ENCODE data around the gene RITA1. TPM values are rescaled to one million over a fixed set of nuclear protein-coding genes. Genes with fewer than 3 reads are reported as not detected.
A peak's percentile ranks its signal among the peaks of the same experiment; 100 is the strongest.

RITA1 gene
- total RNA-seq, 2 donors from 2014 or later, result 12.2 to 26.9 TPM

DNA sequence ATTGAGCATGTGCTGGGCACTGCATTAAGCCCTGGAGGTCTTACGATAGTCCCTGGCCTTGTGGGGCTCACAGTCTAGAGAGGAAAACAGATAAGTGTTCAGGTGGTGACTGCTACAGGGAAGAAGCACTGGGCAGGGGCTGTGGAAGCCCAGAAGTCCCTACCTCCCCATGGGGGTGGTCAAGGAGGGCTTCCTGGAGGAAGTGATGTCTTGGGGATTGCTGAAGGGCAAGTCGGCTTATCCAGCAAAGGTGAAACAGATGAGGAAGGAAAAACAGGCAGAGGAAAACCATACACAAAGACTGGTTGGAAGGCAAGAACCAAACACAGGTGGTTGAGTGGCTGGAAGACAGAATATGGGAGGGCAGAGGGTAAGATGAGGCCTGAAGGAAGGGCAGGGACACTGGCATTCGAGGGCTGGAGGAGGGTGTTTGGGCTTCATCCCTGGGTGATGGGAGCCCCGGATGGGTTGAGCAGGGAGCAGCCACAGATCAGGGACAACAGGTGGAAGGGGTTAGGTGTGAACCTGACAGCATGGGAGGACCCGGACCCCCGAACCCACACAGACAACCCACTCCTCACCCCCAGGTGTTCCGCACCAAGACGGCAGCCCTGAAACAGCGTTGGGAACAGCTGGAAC, 33.2 kb upstream of the RITA1 start:
- ATAC-seq (ENCODE audit: insufficient number of reproducible peaks, low FRiP score, low read depth), result no peak
- no peaks in the 10 kb centered on the region for H3K27me3 ChIP-seq (replicated peaks; ENCODE audit: insufficient read depth)
- H3K27ac ChIP-seq, result no peak overlapping the region
- H3K36me3 ChIP-seq, result no peaks in the 10 kb centered on the region
- H3K4me1 ChIP-seq (ENCODE audit: control insufficient read depth in 1 of 2, low read depth in 2 of 2), result peaks cover 9 to 28% of the 10 kb centered on the region in 2 donors
- TF ChIP-seq CTCF (IDR thresholded peaks at IDR 0.05), result no peak
- no peaks in the 10 kb centered on the region for H3K9me3 ChIP-seq
- H3K4me3 ChIP-seq, result peak overlapping the region; percentile 72
- DNase-seq (ENCODE audit: low spot score), result no peak

GRCh38 chr12:113152835-113153814, 32.4 kb upstream of the RITA1 start:
- Histone ChIP-seq H3K9me3 (no peaks in the 10 kb centered on the region), H3K27ac (no peak overlapping the region), H3K4me3 (peak overlapping the region; percentile 72), H3K36me3 (peaks cover 4% of the 10 kb centered on the region), H3K4me1 (ENCODE audit: control insufficient read depth in 1 of 2, low read depth in 2 of 2) (peaks cover 9 to 28% of the 10 kb centered on the region in 2 donors), H3K27me3 (replicated peaks; ENCODE audit: insufficient read depth) (no peaks in the 10 kb centered on the region)
- peak; percentile 15 for TF ChIP-seq CTCF (IDR thresholded peaks at IDR 0.05)
- ATAC-seq (ENCODE audit: insufficient number of reproducible peaks, low FRiP score, low read depth), result no peak
- no peak for DNase-seq (ENCODE audit: low spot score)

DNA sequence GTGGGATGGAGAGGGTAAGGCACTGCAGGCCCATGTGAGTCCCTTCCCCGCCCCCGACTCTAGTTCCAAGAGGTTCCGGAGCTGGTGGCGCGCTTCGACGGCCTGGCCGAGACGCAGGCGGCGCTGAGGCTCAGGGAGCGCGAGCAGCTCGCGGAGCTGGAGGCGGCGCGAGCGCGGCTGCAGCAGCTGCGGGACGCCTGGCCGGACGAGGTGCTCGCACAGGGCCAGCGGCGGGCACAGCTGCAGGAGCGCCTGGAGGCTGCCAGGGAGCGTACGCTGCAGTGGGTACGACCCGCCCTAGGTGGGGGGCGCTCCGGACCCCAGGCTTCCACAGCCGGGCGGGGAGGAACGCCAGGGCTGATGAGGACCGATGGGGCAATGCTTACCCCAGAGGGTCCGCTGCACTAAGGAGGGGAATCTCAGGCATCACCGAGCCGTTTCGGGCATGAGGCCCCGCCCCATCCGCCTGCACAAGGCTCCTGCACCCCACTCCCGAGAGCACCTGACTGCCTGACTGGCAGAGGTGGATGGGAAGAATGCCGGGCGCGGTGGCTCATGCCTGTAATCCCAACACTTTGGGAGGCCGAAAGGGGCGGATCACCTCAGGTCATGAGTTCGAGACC, 31.1 kb upstream of the RITA1 start:
- ATAC-seq (ENCODE audit: insufficient number of reproducible peaks, low FRiP score, low read depth), result no peak
- H3K9me3 ChIP-seq, result no peaks in the 10 kb centered on the region
- H3K27ac ChIP-seq, result no peak overlapping the region
- peak overlapping the region; percentile 26 for H3K4me3 ChIP-seq
- TF ChIP-seq CTCF (IDR thresholded peaks at IDR 0.05), result no peak
- no peak for DNase-seq (ENCODE audit: low spot score)
- H3K4me1 ChIP-seq (ENCODE audit: control insufficient read depth in 1 of 2, low read depth in 2 of 2), result peaks cover 9 to 28% of the 10 kb centered on the region in 2 donors
- peaks cover 16% of the 10 kb centered on the region for H3K36me3 ChIP-seq
- no peaks in the 10 kb centered on the region for H3K27me3 ChIP-seq (replicated peaks; ENCODE audit: insufficient read depth)

GRCh38 chr12:113155060-113155459, 30.5 kb upstream of the RITA1 start:
- Histone ChIP-seq H3K4me1 (ENCODE audit: control insufficient read depth in 1 of 2, low read depth in 2 of 2) (peaks cover 9 to 24% of the 10 kb centered on the region in 2 donors), H3K27ac (no peak overlapping the region), H3K9me3 (no peaks in the 10 kb centered on the region), H3K27me3 (replicated peaks; ENCODE audit: insufficient read depth) (no peaks in the 10 kb centered on the region), H3K4me3 (no peak overlapping the region), H3K36me3 (peaks cover 22% of the 10 kb centered on the region)
- no peak for TF ChIP-seq CTCF (IDR thresholded peaks at IDR 0.05)
- no peak for DNase-seq (ENCODE audit: low spot score)
- ATAC-seq (ENCODE audit: insufficient number of reproducible peaks, low FRiP score, low read depth), result no peak

- H3K36me3 ChIP-seq, result peaks cover 25% of the 10 kb centered on the region
- DNase-seq (ENCODE audit: low spot score) (no peak), ATAC-seq (ENCODE audit: insufficient number of reproducible peaks, low FRiP score, low read depth) (no peak)
- no peaks in the 10 kb centered on the region for H3K9me3 ChIP-seq
- H3K4me1 ChIP-seq (ENCODE audit: control insufficient read depth in 1 of 2, low read depth in 2 of 2), result peaks cover 9 to 24% of the 10 kb centered on the region in 2 donors
- no peak overlapping the region for H3K27ac ChIP-seq
- H3K4me3 ChIP-seq, result no peak overlapping the region
- H3K27me3 ChIP-seq (replicated peaks; ENCODE audit: insufficient read depth), result no peaks in the 10 kb centered on the region
- TF ChIP-seq CTCF (IDR thresholded peaks at IDR 0.05), result no peak
Measured at GRCh38 chr12:113155646-113156045, 29.9 kb upstream of the RITA1 start.
